Hindlimb muscle (tissue), 1 donor: ENCODE results near the gene ASMTL. TPM values are rescaled to one million over a fixed set of nuclear protein-coding genes. Genes with fewer than 3 reads are reported as not detected.

Experiments used
- polyA plus RNA-seq: library from polyadenylated mRNA; unstranded; fragments of 120-200 nt; gene quantifications from one replicate; pipeline ENCODE4 v1.2.1, GENCODE V29; 2013; ENCODE audit not compliant: insufficient read length

The ASMTL gene
- polyA plus RNA-seq, 1 donor, result 29.7 TPM

Other genes starting within 250 kb of the ASMTL start
- not detected for gene CRLF2, start 240.3 kb downstream of the ASMTL start, polyA plus RNA-seq
- gene CSF2RA, start 184.1 kb downstream of the ASMTL start, polyA plus RNA-seq, result 4.9 TPM
- gene IL3RA, start 116.1 kb downstream of the ASMTL start, polyA plus RNA-seq, result 19.4 TPM
- gene SLC25A6, start 60.8 kb downstream of the ASMTL start, polyA plus RNA-seq, result 560 TPM
- 1.9 TPM for gene P2RY8, start 84.3 kb upstream of the ASMTL start, polyA plus RNA-seq
- 37.5 TPM for gene AKAP17A, start 138.7 kb upstream of the ASMTL start, polyA plus RNA-seq
- 0.19 TPM for gene ASMT, start 162.2 kb upstream of the ASMTL start, polyA plus RNA-seq